ENCODE measurements around the gene SPATA46. TPM values are rescaled to one million over a fixed set of nuclear protein-coding genes. Genes with fewer than 3 reads are reported as not detected.

SPATA46 gene
- total and polyA plus RNA-seq, 12 donors: not detected

DNA sequence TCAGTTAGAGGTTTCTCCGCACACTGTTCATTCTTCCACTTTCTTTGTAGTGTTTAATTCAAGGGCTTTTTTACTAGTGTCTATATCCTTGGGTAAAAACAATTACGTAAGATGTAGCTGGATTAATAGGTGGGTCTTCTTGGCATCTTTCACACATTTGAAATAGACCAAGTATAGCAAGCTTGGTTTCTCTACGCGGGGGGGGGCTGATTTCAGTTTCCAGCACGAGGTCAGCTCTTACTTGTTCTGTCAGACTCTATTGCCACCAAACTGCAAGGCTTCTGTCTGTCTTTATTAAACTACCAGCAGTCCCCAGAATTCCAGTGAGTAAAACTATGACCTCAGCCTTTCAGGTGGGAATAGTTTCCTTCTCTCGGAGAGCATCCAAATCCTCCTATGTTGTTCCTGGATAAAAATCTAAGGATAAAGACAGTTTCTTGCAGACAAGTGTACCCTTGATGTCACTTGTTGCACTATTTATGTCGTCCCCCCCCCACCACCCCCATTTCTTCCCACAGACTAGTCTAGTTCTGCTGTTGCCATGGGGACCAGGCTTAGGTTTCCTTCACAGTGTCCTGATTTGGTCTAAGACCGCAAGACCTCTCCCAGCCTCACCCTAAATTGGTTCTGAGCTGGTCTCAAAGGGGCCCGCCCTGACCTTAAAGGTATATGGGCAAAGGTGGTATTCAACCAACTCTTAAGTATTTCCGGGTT lies 17.0 kb downstream of the SPATA46 start:
- no peaks in the 10 kb centered on the region for H3K4me1 ChIP-seq (replicated peaks in 1 of 2)
- intact Hi-C loops (cut with DNase I): no loop called here
- TF ChIP-seq CTCF (IDR thresholded peaks at IDR 0.05) (no peak), POLR2A (IDR thresholded peaks at IDR 0.05) (no peak)
- H3K4me3 ChIP-seq: no peak overlapping the region
- no peaks in the 10 kb centered on the region for H3K9me3 ChIP-seq (replicated peaks in 1 of 3)
- WGBS, 4 donors: 83 to 95% (median 88%) methylated on average over 10 of the region's 10 CpGs
- no peak overlapping the region for H3K27ac ChIP-seq
- H3K36me3 ChIP-seq (replicated peaks in 1 of 2): no peaks in the 10 kb centered on the region
- no peak for DNase-seq
- no peaks in the 10 kb centered on the region for H3K27me3 ChIP-seq

GRCh38 chr1:162358928-162359327 lies 17.7 kb downstream of the SPATA46 start:
- no peaks in the 10 kb centered on the region for H3K9me3 ChIP-seq (replicated peaks in 1 of 3)
- intact Hi-C loops (cut with DNase I): no loop called here
- no peaks in the 10 kb centered on the region for H3K27me3 ChIP-seq
- no peak overlapping the region for H3K27ac ChIP-seq
- no peak overlapping the region for H3K4me3 ChIP-seq
- no peaks in the 10 kb centered on the region for H3K4me1 ChIP-seq (replicated peaks in 1 of 2)
- WGBS, 4 donors: 66 to 85% (median 74%) methylated on average over 1 of the region's 1 CpG
- H3K36me3 ChIP-seq (replicated peaks in 1 of 2): no peaks in the 10 kb centered on the region
- no peak for DNase-seq
- TF ChIP-seq POLR2A (IDR thresholded peaks at IDR 0.05) (no peak), CTCF (IDR thresholded peaks at IDR 0.05) (no peak)

DNA sequence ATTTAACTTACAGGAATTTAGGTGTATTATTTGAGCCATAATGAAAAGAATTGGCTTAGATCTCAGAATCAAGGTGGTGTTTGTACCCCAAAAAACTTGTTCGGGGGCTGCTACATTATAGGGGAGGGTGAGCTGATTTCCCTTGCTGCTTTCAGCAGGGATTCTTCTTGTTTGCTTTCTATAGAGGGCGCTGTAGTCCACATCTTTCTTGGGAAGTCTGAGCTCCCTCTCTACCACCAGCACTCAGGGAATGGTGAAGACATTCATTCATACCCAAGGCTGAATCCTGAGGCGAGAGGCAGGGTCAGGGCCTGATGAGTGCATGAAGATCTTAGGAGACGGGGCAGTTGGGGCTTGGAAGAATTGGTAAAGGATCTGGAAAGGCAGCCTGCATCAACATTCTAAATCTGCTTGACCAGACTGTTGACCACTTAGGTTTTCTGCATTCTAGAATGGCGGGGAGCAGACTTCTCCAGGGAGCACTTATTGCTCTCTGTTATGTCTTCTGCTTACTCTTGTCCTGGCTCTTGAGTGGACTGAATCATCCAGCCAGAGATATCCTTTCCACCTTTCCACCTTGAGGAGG lies 18.9 kb downstream of the SPATA46 start:
- Histone ChIP-seq H3K4me1 (replicated peaks in 1 of 2) (no peaks in the 10 kb centered on the region), H3K4me3 (no peak overlapping the region), H3K27me3 (no peaks in the 10 kb centered on the region), H3K9me3 (replicated peaks in 1 of 3) (no peaks in the 10 kb centered on the region), H3K27ac (no peak overlapping the region), H3K36me3 (replicated peaks in 1 of 2) (no peaks in the 10 kb centered on the region)
- 52 to 66% (median 56%) methylated on average over 5 of the region's 5 CpGs for WGBS, 4 donors
- TF ChIP-seq POLR2A (IDR thresholded peaks at IDR 0.05): no peak
- peak in 5 of 6 experiments; percentile 6 to 47 (median 38) for TF ChIP-seq CTCF (IDR thresholded peaks at IDR 0.05)
- peak in 1 of 7 donors; percentile 22 for DNase-seq
- intact Hi-C loops (cut with DNase I): no loop called here

GRCh38 chr1:162353702-162354101 lies 23.0 kb downstream of the SPATA46 start:
- Histone ChIP-seq H3K4me1 (replicated peaks in 1 of 2) (no peaks in the 10 kb centered on the region), H3K9me3 (replicated peaks in 1 of 3) (no peaks in the 10 kb centered on the region), H3K27me3 (no peaks in the 10 kb centered on the region), H3K4me3 (no peak overlapping the region), H3K27ac (no peak overlapping the region), H3K36me3 (replicated peaks in 1 of 2) (no peaks in the 10 kb centered on the region)
- 83 to 98% (median 87%) methylated on average over 5 of the region's 5 CpGs for WGBS, 4 donors
- TF ChIP-seq CTCF (IDR thresholded peaks at IDR 0.05): no peak
- no peak for TF ChIP-seq POLR2A (IDR thresholded peaks at IDR 0.05)
- intact Hi-C loops (cut with DNase I): no loop called here
- no peak for DNase-seq
